Progenitor cell of endocrine pancreas (in vitro differentiated cells): ENCODE results near the gene F10. TPM values are rescaled to one million over a fixed set of nuclear protein-coding genes. Genes with fewer than 3 reads are reported as not detected.
"Not testable (repeated sequence)": the region's sequence is repeated elsewhere in the genome, so short reads cannot be mapped to it uniquely, and the experiment has no call there.

Source experiments
- DNase-seq: peaks from one replicate; pipeline ENCODE4 v3.0.0; 2021; ENCODE audit warnings: low spot score; ENCODE audit not compliant: unreplicated experiment
- H3K27ac Mint-ChIP-seq: 2 replicates; pipeline ENCODE4 v1.8.0; 2021; ENCODE audit warnings: mild to moderate bottlenecking, moderate library complexity, mixed read lengths
- H3K27me3 Mint-ChIP-seq: 2 replicates; pipeline ENCODE4 v1.8.0; 2021; ENCODE audit warnings: mixed read lengths
- H3K36me3 Mint-ChIP-seq: 2 replicates; pipeline ENCODE4 v1.8.0; 2022; ENCODE audit warnings: mixed read lengths; ENCODE audit not compliant: insufficient read depth
- H3K4me1 Mint-ChIP-seq: 2 replicates; pipeline ENCODE4 v1.8.0; 2021; ENCODE audit warnings: low read depth, mixed read lengths
- H3K4me3 Mint-ChIP-seq: 2 replicates; pipeline ENCODE4 v1.8.0; 2021; ENCODE audit warnings: low read depth, mild to moderate bottlenecking, moderate library complexity, mixed read lengths
- H3K9me3 Mint-ChIP-seq: 2 replicates; pipeline ENCODE4 v1.8.0; 2021; ENCODE audit warnings: low read depth, mixed read lengths
- total RNA-seq: library from RNA; stranded (reverse); gene quantifications from 2 replicates; pipeline ENCODE4 v1.2.1, GENCODE V29; 2021
- TF ChIP-seq, protein P1 (sequence below): fragments of 200-600 bp; sonication (generic); IDR thresholded peaks from one replicate; pipeline ENCODE4 v1.5.0; 2021; ENCODE audit warnings: antibody characterized with exemption, mild to moderate bottlenecking; ENCODE audit not compliant: unreplicated experiment

The F10 gene
- total RNA-seq, 1 donor from 2014 or later, result 30.2 TPM

DNA sequence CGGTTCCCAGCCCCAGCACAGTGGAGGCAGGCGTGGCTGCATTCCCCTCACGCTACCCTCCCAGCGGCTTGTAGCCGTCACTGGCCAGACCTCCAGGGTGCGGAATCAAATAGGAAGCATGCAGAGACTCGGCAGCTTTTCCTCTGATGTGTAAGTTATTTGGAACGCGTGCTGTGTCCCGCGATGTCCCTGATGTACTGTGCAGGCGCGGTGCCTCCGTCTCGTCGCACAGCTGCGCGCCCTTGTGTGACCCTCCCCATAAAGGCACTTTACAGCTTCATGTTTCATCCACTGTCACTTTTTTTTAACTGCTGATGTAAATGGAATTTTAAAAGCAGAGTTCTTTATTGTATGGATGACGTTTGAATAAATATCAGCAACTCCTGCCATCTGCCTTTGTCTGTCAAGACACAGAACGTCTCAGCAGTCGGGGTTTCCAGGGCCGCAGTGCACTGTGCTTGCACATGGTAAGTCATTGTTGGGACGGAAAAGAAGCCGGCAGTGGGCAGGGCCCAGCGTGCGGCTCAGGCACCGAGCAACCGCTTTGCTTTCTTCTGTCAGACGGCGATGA lies 24.4 kb upstream of the F10 start:
- peaks cover 5% of the 10 kb centered on the region for H3K36me3 Mint-ChIP-seq
- DNase-seq, result no peak
- H3K9me3 Mint-ChIP-seq, result no peaks in the 10 kb centered on the region
- H3K4me1 Mint-ChIP-seq, result peaks cover 2% of the 10 kb centered on the region
- H3K27me3 Mint-ChIP-seq, result no peaks in the 10 kb centered on the region
- peak overlapping the region; percentile 12 for H3K27ac Mint-ChIP-seq
- no peak overlapping the region for H3K4me3 Mint-ChIP-seq
- TF ChIP-seq, protein P1, sequence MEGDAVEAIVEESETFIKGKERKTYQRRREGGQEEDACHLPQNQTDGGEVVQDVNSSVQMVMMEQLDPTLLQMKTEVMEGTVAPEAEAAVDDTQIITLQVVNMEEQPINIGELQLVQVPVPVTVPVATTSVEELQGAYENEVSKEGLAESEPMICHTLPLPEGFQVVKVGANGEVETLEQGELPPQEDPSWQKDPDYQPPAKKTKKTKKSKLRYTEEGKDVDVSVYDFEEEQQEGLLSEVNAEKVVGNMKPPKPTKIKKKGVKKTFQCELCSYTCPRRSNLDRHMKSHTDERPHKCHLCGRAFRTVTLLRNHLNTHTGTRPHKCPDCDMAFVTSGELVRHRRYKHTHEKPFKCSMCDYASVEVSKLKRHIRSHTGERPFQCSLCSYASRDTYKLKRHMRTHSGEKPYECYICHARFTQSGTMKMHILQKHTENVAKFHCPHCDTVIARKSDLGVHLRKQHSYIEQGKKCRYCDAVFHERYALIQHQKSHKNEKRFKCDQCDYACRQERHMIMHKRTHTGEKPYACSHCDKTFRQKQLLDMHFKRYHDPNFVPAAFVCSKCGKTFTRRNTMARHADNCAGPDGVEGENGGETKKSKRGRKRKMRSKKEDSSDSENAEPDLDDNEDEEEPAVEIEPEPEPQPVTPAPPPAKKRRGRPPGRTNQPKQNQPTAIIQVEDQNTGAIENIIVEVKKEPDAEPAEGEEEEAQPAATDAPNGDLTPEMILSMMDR, result no peak

DNA sequence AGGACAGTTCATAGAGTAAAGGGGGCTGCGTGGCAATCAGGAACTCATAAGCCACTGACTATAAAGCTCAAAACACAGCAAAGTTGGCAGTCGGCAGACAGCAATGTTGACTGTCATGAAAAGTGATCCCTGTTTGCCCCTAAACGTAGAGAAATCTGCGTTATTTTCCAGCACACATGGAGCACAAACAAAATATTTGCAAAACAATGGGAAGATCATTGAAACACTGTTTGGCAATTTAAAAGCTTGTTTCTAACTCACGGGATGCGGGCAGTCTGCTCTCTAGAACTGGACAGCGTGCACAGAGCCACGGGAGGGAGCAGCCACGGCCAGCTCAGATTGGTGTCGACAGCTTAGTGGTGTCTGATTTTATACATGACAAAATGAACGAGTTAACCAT lies 23.5 kb upstream of the F10 start:
- no peaks in the 10 kb centered on the region for H3K27me3 Mint-ChIP-seq
- peaks cover 2% of the 10 kb centered on the region for H3K4me1 Mint-ChIP-seq
- H3K9me3 Mint-ChIP-seq, result no peaks in the 10 kb centered on the region
- TF ChIP-seq, protein P1, result no peak
- H3K4me3 Mint-ChIP-seq, result no peak overlapping the region
- no peak overlapping the region for H3K27ac Mint-ChIP-seq
- peaks cover 5% of the 10 kb centered on the region for H3K36me3 Mint-ChIP-seq
- DNase-seq, result no peak

DNA sequence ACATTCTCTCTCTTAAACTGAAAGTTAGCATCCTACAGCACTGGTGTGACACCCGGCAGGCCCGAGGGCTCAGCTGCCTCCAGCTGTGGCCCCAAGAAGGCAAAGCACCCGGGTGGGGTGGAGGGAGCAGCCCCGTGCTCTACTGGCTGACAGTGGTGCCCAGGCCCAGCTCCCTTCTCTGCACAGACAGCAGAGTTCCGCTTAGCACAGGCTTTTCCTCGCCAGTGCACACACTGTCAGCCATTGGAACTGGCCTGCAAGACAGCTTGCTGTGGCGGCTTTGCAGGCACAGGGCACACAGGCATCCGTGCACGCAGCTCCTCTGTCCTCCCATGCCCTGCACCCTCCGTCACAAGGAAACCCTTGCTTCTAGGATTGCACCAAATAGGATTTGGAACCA lies 20.3 kb upstream of the F10 start:
- not testable (repeated sequence) for H3K36me3 Mint-ChIP-seq, H3K9me3 Mint-ChIP-seq, H3K4me3 Mint-ChIP-seq, H3K27me3 Mint-ChIP-seq, H3K27ac Mint-ChIP-seq, DNase-seq
- H3K4me1 Mint-ChIP-seq, result peaks cover 13% of the 10 kb centered on the region

DNA sequence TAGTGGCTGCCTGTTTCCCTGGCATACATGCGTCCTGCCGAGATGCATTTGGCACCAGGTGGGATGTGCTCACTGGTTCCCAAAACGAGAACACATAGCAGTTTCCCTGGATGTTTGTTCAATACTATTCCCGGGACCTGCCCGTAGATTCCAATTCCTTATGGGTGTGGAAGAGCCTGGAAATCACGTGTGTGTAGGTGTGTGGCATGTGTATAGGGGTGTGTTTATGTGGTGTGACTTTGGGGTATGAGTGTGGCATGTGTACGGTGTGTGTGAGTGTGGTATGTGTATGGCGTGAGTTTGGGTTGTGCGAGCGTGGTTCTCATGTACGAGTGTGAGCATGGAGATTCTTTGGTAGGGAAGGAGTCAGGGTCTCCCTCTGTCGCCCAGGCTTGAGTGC lies 19.9 kb upstream of the F10 start:
- Mint-ChIP-seq H3K27ac (no peak overlapping the region), H3K9me3 (no peaks in the 10 kb centered on the region), H3K4me1 (peaks cover 13% of the 10 kb centered on the region), H3K4me3 (no peak overlapping the region), H3K36me3 (peaks cover 3% of the 10 kb centered on the region), H3K27me3 (no peaks in the 10 kb centered on the region)
- TF ChIP-seq, protein P1, result no peak
- no peak for DNase-seq

DNA sequence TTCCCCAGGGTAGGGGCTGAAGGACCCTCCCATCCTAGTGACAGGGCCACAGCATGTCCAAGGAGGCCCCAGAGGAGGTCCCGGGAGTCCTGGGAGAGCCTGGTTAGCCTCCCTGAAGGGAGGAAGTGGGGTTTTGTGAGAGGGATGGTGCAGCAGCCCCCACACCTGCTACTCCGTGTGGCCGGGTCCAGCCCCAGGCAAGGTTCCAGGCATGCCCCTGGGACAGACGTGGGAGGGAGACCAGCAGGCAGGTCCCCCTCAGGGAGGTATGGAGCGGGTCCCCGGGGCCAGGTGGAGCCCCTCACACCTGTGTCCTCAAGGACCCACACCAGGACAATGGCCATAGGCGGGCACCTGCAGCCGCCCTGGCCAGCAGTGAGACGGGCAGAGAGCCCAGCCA lies 19.0 kb upstream of the F10 start:
- H3K4me3 Mint-ChIP-seq, result no peak overlapping the region
- no peak overlapping the region for H3K27ac Mint-ChIP-seq
- TF ChIP-seq, protein P1, result no peak
- H3K4me1 Mint-ChIP-seq, result peaks cover 13% of the 10 kb centered on the region
- H3K9me3 Mint-ChIP-seq, result no peaks in the 10 kb centered on the region
- no peak for DNase-seq
- H3K36me3 Mint-ChIP-seq, result peaks cover 2% of the 10 kb centered on the region
- no peaks in the 10 kb centered on the region for H3K27me3 Mint-ChIP-seq
